K562 (cell line): ENCODE data around the gene CPM. TPM values are rescaled to one million over a fixed set of nuclear protein-coding genes. Genes with fewer than 3 reads are reported as not detected.

Experiments used
- ATAC-seq: fragments of 200-7000 bp; cut with Tn5 transposase; 3 replicates; pipeline ENCODE4 v1.9.1; 2020; ENCODE audit warnings: moderate library complexity
- BruUV-seq: library from RNA; stranded (reverse); fragments of 400-500 nt; replicated peaks from 2 replicates; lab custom pipeline; 2021; lab: Mats Ljungman, UMichigan
- CTCF ChIA-PET: fragments of 300-600 bp; formaldehyde crosslinking; extraction: SDS; loops from one replicate; lab custom pipeline; 2021; ENCODE audit warnings: low intra/inter-chr PET ratio; lab: Yijun Ruan, JAX
- POLR2A ChIA-PET: fragments of 300-600, 350-650 bp; sonication (Branson Sonifier 250); formaldehyde crosslinking; extraction: SDS; loops from one replicate; lab custom pipeline; 2021; ENCODE audit warnings: antibody characterized with exemption, inconsistent platforms; lab: Yijun Ruan, JAX
- DNase-seq, 4 experiments: peaks; one replicate each; pipeline versions ENCODE4 v3.0.0 to v3.0.0-alpha.2; 2011 to 2018; ENCODE audit warnings: low spot score in 3 of 4, mixed read lengths in 3 of 4; ENCODE audit errors: extremely low read depth in 1 of 4
- FAIRE-seq: peaks from 2 replicates; lab custom pipeline; 2011; peaks lifted over from hg19 to GRCh38; lab: Jason Lieb, UNC
- H2AFZ ChIP-seq: 2 replicates; pipeline ENCODE4 v1.6.0; 2011; ENCODE audit warnings: low read depth, low read length, control low read depth, inconsistent platforms
- H3K27ac ChIP-seq: fragments of 200-600 bp; 3 replicates; pipeline ENCODE4 v1.8.0; 2011; ENCODE audit warnings: low read depth, mild to moderate bottlenecking, control low read depth, inconsistent platforms, low read length, moderate library complexity, mixed read lengths; ENCODE audit errors: extremely low read depth
- H3K27me3 ChIP-seq, 2 experiments: fragments of 300-600 bp in 1 of 2; 2 replicates in 1 of 2; 3 replicates in 1 of 2; pipeline versions ENCODE4 v1.6.0 to v1.8.0; 2011; ENCODE audit warnings: inconsistent platforms in 2 of 2, low read length in 2 of 2, mild to moderate bottlenecking in 1 of 2, mixed read lengths in 1 of 2, moderate library complexity in 1 of 2; ENCODE audit not compliant: control insufficient read depth in 2 of 2, insufficient read depth in 2 of 2
- H3K36me3 ChIP-seq: fragments of 300-600 bp; 3 replicates; pipeline ENCODE4 v1.8.0; 2011; ENCODE audit warnings: mild to moderate bottlenecking, low read length, inconsistent platforms; ENCODE audit not compliant: control insufficient read depth, insufficient read depth
- H3K4me1 ChIP-seq, 2 experiments: fragments of 200-600 bp in 1 of 2; replicated peaks in 1 of 2; 2 replicates in 1 of 2; 3 replicates in 1 of 2; pipeline versions ENCODE4 v1.5.1 to v1.8.0; 2011; ENCODE audit warnings: inconsistent platforms in 2 of 2, low read length in 2 of 2, mild to moderate bottlenecking in 1 of 2, mixed read lengths in 1 of 2, moderate library complexity in 1 of 2; ENCODE audit not compliant: control insufficient read depth in 2 of 2, insufficient read depth in 2 of 2
- H3K4me2 ChIP-seq: 2 replicates; pipeline ENCODE4 v1.6.1; 2011; ENCODE audit warnings: low read length, control low read depth, inconsistent platforms, mixed read lengths; ENCODE audit not compliant: insufficient read depth
- H3K4me3 ChIP-seq: fragments of 200-600 bp; sonication (generic), shearing (Covaris generic); 2 replicates; pipeline ENCODE4 v1.5.1; 2016; ENCODE audit warnings: control low read depth, inconsistent platforms
- H3K79me2 ChIP-seq: fragments of 200-600 bp; 3 replicates; pipeline ENCODE4 v1.8.0; 2011; ENCODE audit warnings: low read length, inconsistent platforms; ENCODE audit not compliant: control insufficient read depth, insufficient read depth
- H3K9ac ChIP-seq, 2 experiments: 2 replicates each; pipeline versions ENCODE4 v1.6.0 to v1.6.1; 2011; ENCODE audit warnings: low read depth in 2 of 2, low read length in 2 of 2, control low read depth in 1 of 2, inconsistent platforms in 1 of 2, mild to moderate bottlenecking in 1 of 2, mixed read lengths in 1 of 2; ENCODE audit not compliant: insufficient read depth in 1 of 2
- H3K9me1 ChIP-seq: one replicate; pipeline ENCODE4 v1.6.0; 2011; ENCODE audit warnings: inconsistent platforms, mild to moderate bottlenecking, low read length, moderate library complexity; ENCODE audit not compliant: control insufficient read depth, insufficient read depth
- H3K9me3 ChIP-seq: replicated peaks from 2 replicates; pipeline ENCODE4 v1.5.1; 2011; ENCODE audit warnings: low read depth, low read length, inconsistent platforms; ENCODE audit not compliant: control insufficient read depth, insufficient read depth
- H4K20me1 ChIP-seq: replicated peaks from 2 replicates; pipeline ENCODE4 v1.6.1; 2011; ENCODE audit warnings: low read length, inconsistent platforms, mixed read lengths; ENCODE audit not compliant: control insufficient read depth, insufficient read depth
- CEBPB ChIP-seq: fragments of 450-650 bp; IDR thresholded peaks from 2 replicates; pipeline ENCODE4 v1.6.1; 2016; ENCODE audit warnings: missing genetic modification characterization, missing compliant biosample characterization
- CEBPG ChIP-seq, 3 experiments: fragments of 200-800 bp in 1 of 3; sonication (Bioruptor generic) in 1 of 3; sonication (generic) in 1 of 3; formaldehyde crosslinking in 1 of 3; IDR thresholded peaks in 2 of 3; conservative IDR thresholded peaks in 1 of 3; 2 replicates each; pipeline versions ENCODE4 v1.6.1 to v1.8.0; 2016 to 2022; ENCODE audit warnings: missing compliant biosample characterization in 2 of 3, missing genetic modification characterization in 2 of 3, mild to moderate bottlenecking in 1 of 3, missing genetic modification reagents in 1 of 3
- RBM25 ChIP-seq: fragments of 200-400 bp; formaldehyde crosslinking; IDR thresholded peaks from 2 replicates; pipeline ENCODE4 v1.6.1; 2018; ENCODE audit warnings: low read length, low read depth, moderate library complexity; ENCODE audit not compliant: severe bottlenecking
- RBM39 ChIP-seq: fragments of 200-400 bp; formaldehyde crosslinking; optimal IDR thresholded peaks from 2 replicates; pipeline ENCODE3; 2018; ENCODE audit warnings: low read depth, low read length
- ZNF146 ChIP-seq: IDR thresholded peaks from one replicate; pipeline ENCODE4 v1.6.1; 2018; ENCODE audit warnings: missing compliant biosample characterization; ENCODE audit not compliant: unreplicated experiment
- WGBS: fragments of 100-300 bp; shearing (Covaris generic); methylation state at CpG from one replicate; pipeline ENCODE4 v1.1.6; 2016; ENCODE audit warnings: low coverage, mixed read lengths; ENCODE audit not compliant: insufficient coverage; ENCODE audit errors: missing lambda C conversion rate; 5-methylcytosine and 5-hydroxymethylcytosine counted together
- in situ Hi-C: fragments of 300-500 bp; cut with MboI; formaldehyde crosslinking; loops from 4 replicates; pipeline ENCODE4 v1.15.0; 2018; ENCODE audit warnings: inconsistent platforms, mixed read lengths
- intact Hi-C: fragments of 100-400 bp; cut with micrococcal nuclease; formaldehyde crosslinking; loops from 2 replicates; pipeline ENCODE4 v1.14.2; 2022
- polyA plus RNA-seq, 8 experiments: library from polyadenylated mRNA; depleted of rRNA in 4 of 8; stranded (reverse) in 5 of 8; unstranded in 3 of 8; fragments of >200 nt; fragmentation: Nextera tagmentation in 2 of 8; fragmentation: Illumina TruSeq in 1 of 8; extraction: Ambion mirVana in 2 of 8; extraction: Trizol in 1 of 8; gene quantifications; 2 replicates each; pipeline versions ENCODE4 v1.2.1 to v1.2.3, GENCODE V29; 2011 to 2014; ENCODE audit warnings: inconsistent platforms in 1 of 8, missing spikeins in 1 of 8
- total RNA-seq, 7 experiments: library from RNA; depleted of rRNA in 6 of 7; stranded (reverse); fragments of >200 nt in 6 of 7; fragmentation: Illumina TruSeq in 2 of 7; extraction: Trizol in 2 of 7; gene quantifications; 2 replicates each; pipeline versions ENCODE4 v1.2.1 to v1.2.3, GENCODE V29; 2011 to 2021; ENCODE audit warnings: low replicate concordance in 1 of 7
- TF ChIP-seq, protein P1 (sequence below): conservative IDR thresholded peaks from 2 replicates; pipeline ENCODE4 v1.6.1; 2011; ENCODE audit warnings: low read depth, mild to moderate bottlenecking, low read length; ENCODE audit not compliant: control insufficient read depth

CPM gene
- total and polyA plus RNA-seq, 9 of the 15 experiments (the other 6 are each of a cell fraction or from before 2014, with no cell fraction given): 0.31 TPM; not detected in 8

DNA sequence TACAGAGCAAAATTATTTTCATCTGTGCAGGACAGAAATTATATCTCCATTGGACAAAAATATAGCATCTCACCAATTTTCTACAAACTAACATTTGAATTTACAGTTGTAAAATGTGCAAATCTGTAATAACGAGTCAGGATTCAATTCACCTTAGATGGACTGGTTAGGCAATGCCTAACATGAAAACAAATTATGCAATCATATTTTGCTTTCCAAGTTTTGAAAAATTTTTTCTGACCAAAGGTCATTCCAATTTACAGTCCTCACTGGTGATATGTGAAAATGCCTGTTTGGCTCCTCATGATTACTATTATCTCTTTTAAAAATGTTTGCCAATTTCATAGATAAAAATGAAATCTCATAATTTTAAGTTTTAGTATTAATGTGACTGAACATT lies 6.5 kb upstream of the CPM start:
- Histone ChIP-seq H3K9me3 (no peaks in the 10 kb centered on the region), H3K4me3 (no peak overlapping the region), H3K27me3 (peaks cover 0 to 3% of the 10 kb centered on the region in 2 experiments; a peak in 1 of 5 replicates), H2AFZ (no peak overlapping the region), H3K4me1 (no peaks in the 10 kb centered on the region), H3K4me2 (no peak overlapping the region), H4K20me1 (no peaks in the 10 kb centered on the region), H3K9ac (no peak overlapping the region), H3K36me3 (no peaks in the 10 kb centered on the region), H3K79me2 (no peaks in the 10 kb centered on the region), H3K9me1 (no peaks in the 10 kb centered on the region), H3K27ac (no peak overlapping the region)
- ATAC-seq (no peak), DNase-seq (no peak), FAIRE-seq (no peak)
- CTCF ChIA-PET: no interaction called here
- 7% methylated on average over 1 of the region's 1 CpG for WGBS
- POLR2A ChIA-PET: no interaction called here
- TF ChIP-seq CEBPB (tag) (peak; percentile 45; the same call in 1 of the 2 replicates), CEBPG (CRISPR knock-in tag; IDR thresholded peaks at IDR 0.05) (no peak), CEBPG (tag; conservative IDR thresholded peaks at IDR 0.05 in 1 of 2, IDR thresholded peaks at IDR 0.05 in 1 of 2) (peak in 1 of 2 experiments; percentile 32; a peak in 2 of 4 replicates)
- TF ChIP-seq, protein P1, sequence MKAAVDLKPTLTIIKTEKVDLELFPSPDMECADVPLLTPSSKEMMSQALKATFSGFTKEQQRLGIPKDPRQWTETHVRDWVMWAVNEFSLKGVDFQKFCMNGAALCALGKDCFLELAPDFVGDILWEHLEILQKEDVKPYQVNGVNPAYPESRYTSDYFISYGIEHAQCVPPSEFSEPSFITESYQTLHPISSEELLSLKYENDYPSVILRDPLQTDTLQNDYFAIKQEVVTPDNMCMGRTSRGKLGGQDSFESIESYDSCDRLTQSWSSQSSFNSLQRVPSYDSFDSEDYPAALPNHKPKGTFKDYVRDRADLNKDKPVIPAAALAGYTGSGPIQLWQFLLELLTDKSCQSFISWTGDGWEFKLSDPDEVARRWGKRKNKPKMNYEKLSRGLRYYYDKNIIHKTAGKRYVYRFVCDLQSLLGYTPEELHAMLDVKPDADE: no peak
- no TSS peak for BruUV-seq
- in situ Hi-C loops: no loop called here
- intact Hi-C loops: no loop called here

GRCh38 chr12:68934392-68934791 lies 1.4 kb upstream of the CPM start:
- no peak for DNase-seq
- BruUV-seq: no TSS peak
- intact Hi-C loops (no loop called here), in situ Hi-C loops (no loop called here)
- ChIA-PET POLR2A (no interaction called here), CTCF (no interaction called here)
- no peak overlapping the region for H3K4me2 ChIP-seq
- ATAC-seq: no peak
- no peak overlapping the region for H3K4me3 ChIP-seq
- TF ChIP-seq ZNF146 (CRISPR knock-in tag): peak; percentile 77
- TF ChIP-seq RBM25: peak; percentile 23
- no peak for TF ChIP-seq RBM39
- no peak for FAIRE-seq
- H3K9me3 ChIP-seq: no peaks in the 10 kb centered on the region
- no peak overlapping the region for H2AFZ ChIP-seq
- no peaks in the 10 kb centered on the region for H4K20me1 ChIP-seq
- no peak overlapping the region for H3K27ac ChIP-seq
- no peaks in the 10 kb centered on the region for H3K36me3 ChIP-seq
- no peak overlapping the region for H3K9ac ChIP-seq
- H3K79me2 ChIP-seq: no peaks in the 10 kb centered on the region
- peaks cover 0 to 11% of the 10 kb centered on the region in 2 experiments; a peak in 2 of 5 replicates for H3K4me1 ChIP-seq
- peaks cover 9 to 24% of the 10 kb centered on the region in 2 experiments; a peak in 3 of 5 replicates for H3K27me3 ChIP-seq
- H3K9me1 ChIP-seq: no peaks in the 10 kb centered on the region
- 11% methylated on average over 9 of the region's 9 CpGs for WGBS
